Activated B cell treated with CpG ODN at 0.5 μM for 24 hours (primary cell): Measurements from ENCODE around the gene SCFD2. TPM values are rescaled to one million over a fixed set of nuclear protein-coding genes. Genes with fewer than 3 reads are reported as not detected.

Source experiments
- ATAC-seq: fragments of 200-7000 bp; cut with Tn5 transposase; one replicate; pipeline ENCODE4 v1.10.0; 2021; ENCODE audit warnings: low read depth, mild to moderate bottlenecking, moderate library complexity
- CTCF ChIA-PET: fragments of 350-600 bp; sonication (Branson Sonifier 250); formaldehyde crosslinking; loops from one replicate; lab custom pipeline; 2021; ENCODE audit warnings: antibody characterized with exemption; lab: Charles Lee
- POLR2A ChIA-PET: fragments of 350-600 bp; sonication (Branson Sonifier 250); formaldehyde crosslinking; loops from one replicate; lab custom pipeline; 2021; ENCODE audit warnings: antibody characterized with exemption; lab: Charles Lee
- DNase-seq: peaks from one replicate; pipeline ENCODE4 v3.0.0; 2022
- H3K27ac Mint-ChIP-seq: one replicate; pipeline ENCODE4 v1.8.0; 2020; ENCODE audit warnings: mixed read lengths
- H3K27me3 Mint-ChIP-seq: one replicate; pipeline ENCODE4 v1.8.0; 2021; ENCODE audit warnings: mixed read lengths
- H3K36me3 Mint-ChIP-seq: one replicate; pipeline ENCODE4 v1.8.0; 2021; ENCODE audit warnings: low read depth, mixed read lengths
- H3K4me1 Mint-ChIP-seq: one replicate; pipeline ENCODE4 v1.8.0; 2021; ENCODE audit warnings: mixed read lengths
- H3K4me3 Mint-ChIP-seq: one replicate; pipeline ENCODE4 v1.8.0; 2020; ENCODE audit warnings: mild to moderate bottlenecking, mixed read lengths
- H3K9me3 Mint-ChIP-seq: one replicate; pipeline ENCODE4 v1.8.0; 2020; ENCODE audit warnings: mixed read lengths
- intact Hi-C: fragments of 100-400 bp; cut with micrococcal nuclease; formaldehyde crosslinking; loops from one replicate; pipeline ENCODE4 v1.15.1; 2024
- total RNA-seq: library from RNA; stranded (reverse); gene quantifications from 2 replicates; pipeline ENCODE4 v1.2.3, GENCODE V29; 2022
- TF ChIP-seq, protein P1 (sequence below): fragments of 200-600 bp; IDR thresholded peaks from one replicate; pipeline ENCODE4 v1.8.0; 2022; ENCODE audit warnings: antibody characterized with exemption, mild to moderate bottlenecking

Gene SCFD2
- total RNA-seq, 1 donor from 2014 or later, result 46.6 TPM

GRCh38 chr4:52866734-52867133 lies 499.1 kb downstream of the SCFD2 start:
- Mint-ChIP-seq H3K36me3 (peaks cover 7% of the 10 kb centered on the region), H3K27me3 (peaks cover 9% of the 10 kb centered on the region), H3K4me3 (no peak overlapping the region), H3K4me1 (peaks cover 5% of the 10 kb centered on the region), H3K27ac (no peak overlapping the region), H3K9me3 (no peaks in the 10 kb centered on the region)
- DNase-seq (no peak), ATAC-seq (no peak)
- intact Hi-C loops, result loop anchor here (10.0 kb wide), 2 partner anchors 498 to 1198 kb away; partner anchors contain the start of genes CHIC2 and SCFD2
- TF ChIP-seq, protein P1, sequence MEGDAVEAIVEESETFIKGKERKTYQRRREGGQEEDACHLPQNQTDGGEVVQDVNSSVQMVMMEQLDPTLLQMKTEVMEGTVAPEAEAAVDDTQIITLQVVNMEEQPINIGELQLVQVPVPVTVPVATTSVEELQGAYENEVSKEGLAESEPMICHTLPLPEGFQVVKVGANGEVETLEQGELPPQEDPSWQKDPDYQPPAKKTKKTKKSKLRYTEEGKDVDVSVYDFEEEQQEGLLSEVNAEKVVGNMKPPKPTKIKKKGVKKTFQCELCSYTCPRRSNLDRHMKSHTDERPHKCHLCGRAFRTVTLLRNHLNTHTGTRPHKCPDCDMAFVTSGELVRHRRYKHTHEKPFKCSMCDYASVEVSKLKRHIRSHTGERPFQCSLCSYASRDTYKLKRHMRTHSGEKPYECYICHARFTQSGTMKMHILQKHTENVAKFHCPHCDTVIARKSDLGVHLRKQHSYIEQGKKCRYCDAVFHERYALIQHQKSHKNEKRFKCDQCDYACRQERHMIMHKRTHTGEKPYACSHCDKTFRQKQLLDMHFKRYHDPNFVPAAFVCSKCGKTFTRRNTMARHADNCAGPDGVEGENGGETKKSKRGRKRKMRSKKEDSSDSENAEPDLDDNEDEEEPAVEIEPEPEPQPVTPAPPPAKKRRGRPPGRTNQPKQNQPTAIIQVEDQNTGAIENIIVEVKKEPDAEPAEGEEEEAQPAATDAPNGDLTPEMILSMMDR, result no peak
- CTCF ChIA-PET, result no interaction called here
- POLR2A ChIA-PET, result no interaction called here

DNA sequence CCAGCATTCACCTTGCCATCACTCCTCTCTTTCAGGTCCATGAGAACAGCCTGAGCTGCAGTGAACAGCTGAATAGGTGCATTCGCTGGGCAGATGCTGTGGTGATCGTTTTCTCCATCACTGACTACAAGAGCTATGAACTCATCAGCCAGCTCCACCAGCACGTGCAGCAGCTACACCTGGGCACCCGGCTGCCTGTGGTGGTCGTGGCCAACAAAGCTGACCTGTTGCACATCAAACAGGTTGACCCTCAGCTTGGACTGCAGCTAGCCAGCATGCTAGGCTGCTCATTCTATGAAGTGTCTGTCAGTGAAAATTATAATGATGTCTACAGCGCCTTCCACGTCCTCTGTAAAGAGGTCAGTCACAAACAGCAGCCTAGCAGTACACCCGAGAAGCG lies 500.6 kb downstream of the SCFD2 start:
- no peak for DNase-seq
- no peak for ATAC-seq
- ChIA-PET CTCF (interaction anchor here (1.1 kb wide), 1 partner anchor 46 kb away, joined by 3 read pairs; no protein-coding TSS in a partner anchor), POLR2A (no interaction called here)
- no peak overlapping the region for H3K4me3 Mint-ChIP-seq
- intact Hi-C loops, result loop anchor here (10.0 kb wide), 2 partner anchors 500 to 1200 kb away; partner anchors contain the start of genes CHIC2 and SCFD2
- peaks cover 16% of the 10 kb centered on the region for H3K27me3 Mint-ChIP-seq
- no peaks in the 10 kb centered on the region for H3K9me3 Mint-ChIP-seq
- peaks cover 16% of the 10 kb centered on the region for H3K4me1 Mint-ChIP-seq
- TF ChIP-seq, protein P1, result no peak
- H3K36me3 Mint-ChIP-seq, result no peaks in the 10 kb centered on the region
- no peak overlapping the region for H3K27ac Mint-ChIP-seq

DNA sequence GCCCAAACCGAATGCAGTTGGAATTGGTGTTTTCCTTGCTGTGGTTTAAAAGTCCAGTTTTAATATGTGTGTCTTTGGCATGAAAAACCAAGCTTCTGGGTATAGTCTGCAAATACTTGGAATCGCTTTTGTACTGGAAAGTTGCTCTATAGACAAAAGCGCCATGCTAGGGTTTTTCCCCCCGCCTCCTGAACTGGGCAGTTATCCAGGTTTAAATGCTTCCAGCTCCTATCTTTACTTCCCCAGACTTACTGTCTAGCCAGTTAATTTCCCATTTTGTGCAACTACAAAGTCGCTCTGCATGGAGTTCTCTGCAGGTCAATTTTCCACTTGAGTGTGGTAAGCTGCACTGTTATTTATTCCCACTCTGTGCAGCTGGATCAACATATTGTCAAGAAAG lies 501.1 kb downstream of the SCFD2 start:
- ATAC-seq (no peak), DNase-seq (no peak)
- intact Hi-C loops, result loop anchor here (5.0 to 10.0 kb wide), 6 partner anchors 222 to 1200 kb away; partner anchors contain the start of genes CHIC2, DCUN1D4, SCFD2 and SGCB
- peaks cover 21% of the 10 kb centered on the region for H3K27me3 Mint-ChIP-seq
- no peaks in the 10 kb centered on the region for H3K36me3 Mint-ChIP-seq
- H3K9me3 Mint-ChIP-seq, result no peaks in the 10 kb centered on the region
- H3K4me3 Mint-ChIP-seq, result no peak overlapping the region
- TF ChIP-seq, protein P1, result no peak
- ChIA-PET CTCF (interaction anchor here (1.1 kb wide), 1 partner anchor 47 kb away, joined by 3 read pairs; no protein-coding TSS in a partner anchor), POLR2A (no interaction called here)
- H3K4me1 Mint-ChIP-seq, result peaks cover 16% of the 10 kb centered on the region
- H3K27ac Mint-ChIP-seq, result no peak overlapping the region

GRCh38 chr4:52863324-52863723 lies 502.5 kb downstream of the SCFD2 start:
- CTCF ChIA-PET, result no interaction called here

GRCh38 chr4:52862639-52863161 lies 503.2 kb downstream of the SCFD2 start:
- H3K27ac Mint-ChIP-seq, result no peak overlapping the region
- H3K27me3 Mint-ChIP-seq, result peaks cover 34% of the 10 kb centered on the region
- peaks cover 4% of the 10 kb centered on the region for H3K9me3 Mint-ChIP-seq
- no peaks in the 10 kb centered on the region for H3K36me3 Mint-ChIP-seq
- POLR2A ChIA-PET, result interaction anchor here (0.6 to 1.0 kb wide), 2 partner anchors 150 to 230 kb away, joined by 3 to 4 read pairs; no protein-coding TSS in a partner anchor
- CTCF ChIA-PET, result no interaction called here
- TF ChIP-seq, protein P1, result no peak
- H3K4me3 Mint-ChIP-seq, result peak overlapping the region; percentile 82
- ATAC-seq (no peak), DNase-seq (no peak)
- intact Hi-C loops, result loop anchor here (1.0 to 10.0 kb wide), 9 partner anchors 140 to 1202 kb away; partner anchors contain the start of genes CHIC2, DCUN1D4, SCFD2 and SGCB
- peaks cover 16% of the 10 kb centered on the region for H3K4me1 Mint-ChIP-seq

More at GRCh38 chr4:52863324-52863723, 502.5 kb downstream of the SCFD2 start:
- POLR2A ChIA-PET, result interaction anchor here (0.6 to 1.0 kb wide), 2 partner anchors 151 to 231 kb away, joined by 3 to 4 read pairs; no protein-coding TSS in a partner anchor
- Mint-ChIP-seq H3K9me3 (no peaks in the 10 kb centered on the region), H3K4me1 (peaks cover 16% of the 10 kb centered on the region), H3K27ac (no peak overlapping the region), H3K4me3 (no peak overlapping the region), H3K27me3 (peaks cover 28% of the 10 kb centered on the region), H3K36me3 (no peaks in the 10 kb centered on the region)
- intact Hi-C loops, result loop anchor here (2.0 to 10.0 kb wide), 8 partner anchors 141 to 1201 kb away; partner anchors contain the start of genes CHIC2, DCUN1D4, SCFD2 and SGCB
- TF ChIP-seq, protein P1, result no peak
- ATAC-seq, result no peak
- no peak for DNase-seq
